ENCODE data around the gene ENPEP. TPM values are rescaled to one million over a fixed set of nuclear protein-coding genes. Genes with fewer than 3 reads are reported as not detected.

The ENPEP gene
- total RNA-seq, 1 donor from 2014 or later = not detected

DNA sequence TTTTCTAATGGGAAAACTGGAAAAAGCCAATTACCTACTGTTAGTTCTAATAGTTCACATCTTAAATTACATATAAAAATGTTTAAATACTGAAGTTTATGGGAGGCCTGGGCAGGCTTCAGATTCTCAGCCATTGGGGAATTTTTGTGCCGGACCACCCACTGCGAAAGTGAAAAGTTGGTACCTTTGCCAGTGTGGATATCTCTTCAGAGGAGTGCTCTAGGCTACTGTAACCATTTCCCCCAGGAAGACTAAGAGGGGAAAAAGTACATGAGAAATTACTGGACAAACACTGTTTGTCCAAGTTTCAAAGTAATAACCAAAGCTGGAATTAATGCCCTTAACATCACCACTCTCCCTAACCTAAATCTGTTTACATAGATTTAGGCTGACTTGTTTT, 126.1 kb downstream of the ENPEP start:
- H3K9me3 Mint-ChIP-seq = no peaks in the 10 kb centered on the region
- H3K36me3 Mint-ChIP-seq (ENCODE audit: low read depth) = no peaks in the 10 kb centered on the region
- DNase-seq (no peak), ATAC-seq (ENCODE audit: low read depth) (no peak)
- ChIA-PET POLR2A (no interaction called here), CTCF (no interaction called here)
- TF ChIP-seq, protein P1, sequence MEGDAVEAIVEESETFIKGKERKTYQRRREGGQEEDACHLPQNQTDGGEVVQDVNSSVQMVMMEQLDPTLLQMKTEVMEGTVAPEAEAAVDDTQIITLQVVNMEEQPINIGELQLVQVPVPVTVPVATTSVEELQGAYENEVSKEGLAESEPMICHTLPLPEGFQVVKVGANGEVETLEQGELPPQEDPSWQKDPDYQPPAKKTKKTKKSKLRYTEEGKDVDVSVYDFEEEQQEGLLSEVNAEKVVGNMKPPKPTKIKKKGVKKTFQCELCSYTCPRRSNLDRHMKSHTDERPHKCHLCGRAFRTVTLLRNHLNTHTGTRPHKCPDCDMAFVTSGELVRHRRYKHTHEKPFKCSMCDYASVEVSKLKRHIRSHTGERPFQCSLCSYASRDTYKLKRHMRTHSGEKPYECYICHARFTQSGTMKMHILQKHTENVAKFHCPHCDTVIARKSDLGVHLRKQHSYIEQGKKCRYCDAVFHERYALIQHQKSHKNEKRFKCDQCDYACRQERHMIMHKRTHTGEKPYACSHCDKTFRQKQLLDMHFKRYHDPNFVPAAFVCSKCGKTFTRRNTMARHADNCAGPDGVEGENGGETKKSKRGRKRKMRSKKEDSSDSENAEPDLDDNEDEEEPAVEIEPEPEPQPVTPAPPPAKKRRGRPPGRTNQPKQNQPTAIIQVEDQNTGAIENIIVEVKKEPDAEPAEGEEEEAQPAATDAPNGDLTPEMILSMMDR (IDR thresholded peaks at IDR 0.05) = no peak
- intact Hi-C loops (cut with micrococcal nuclease) = no loop called here
- H3K27ac Mint-ChIP-seq = no peak overlapping the region
- H3K4me1 Mint-ChIP-seq = no peaks in the 10 kb centered on the region
- H3K27me3 Mint-ChIP-seq = peaks cover 4% of the 10 kb centered on the region
- no peak overlapping the region for H3K4me3 Mint-ChIP-seq

DNA sequence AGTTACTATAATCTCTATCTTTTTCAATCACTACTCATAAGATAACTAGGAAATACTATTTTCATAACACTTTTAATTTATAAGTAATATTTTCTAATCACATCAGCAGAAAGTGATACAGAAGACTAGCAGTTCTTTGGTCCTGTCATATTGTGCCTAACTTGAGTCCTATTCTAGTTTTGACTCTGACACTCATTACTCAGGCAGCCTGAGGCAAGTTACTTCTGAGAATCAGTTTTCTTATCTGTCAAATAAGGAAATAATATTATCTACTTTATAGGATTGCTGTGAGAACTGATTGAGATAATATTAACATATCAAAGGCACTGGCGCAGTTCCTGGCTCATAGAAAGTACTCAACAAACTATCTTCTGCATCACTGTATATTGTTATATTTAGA, 129.1 kb downstream of the ENPEP start:
- intact Hi-C loops (cut with micrococcal nuclease) = no loop called here
- Mint-ChIP-seq H3K4me1 (no peaks in the 10 kb centered on the region), H3K9me3 (no peaks in the 10 kb centered on the region), H3K4me3 (no peak overlapping the region), H3K27me3 (peaks cover 23% of the 10 kb centered on the region), H3K36me3 (ENCODE audit: low read depth) (no peaks in the 10 kb centered on the region), H3K27ac (no peak overlapping the region)
- TF ChIP-seq, protein P1 (IDR thresholded peaks at IDR 0.05) = no peak
- ChIA-PET POLR2A (no interaction called here), CTCF (no interaction called here)
- ATAC-seq (ENCODE audit: low read depth) (no peak), DNase-seq (no peak)

DNA sequence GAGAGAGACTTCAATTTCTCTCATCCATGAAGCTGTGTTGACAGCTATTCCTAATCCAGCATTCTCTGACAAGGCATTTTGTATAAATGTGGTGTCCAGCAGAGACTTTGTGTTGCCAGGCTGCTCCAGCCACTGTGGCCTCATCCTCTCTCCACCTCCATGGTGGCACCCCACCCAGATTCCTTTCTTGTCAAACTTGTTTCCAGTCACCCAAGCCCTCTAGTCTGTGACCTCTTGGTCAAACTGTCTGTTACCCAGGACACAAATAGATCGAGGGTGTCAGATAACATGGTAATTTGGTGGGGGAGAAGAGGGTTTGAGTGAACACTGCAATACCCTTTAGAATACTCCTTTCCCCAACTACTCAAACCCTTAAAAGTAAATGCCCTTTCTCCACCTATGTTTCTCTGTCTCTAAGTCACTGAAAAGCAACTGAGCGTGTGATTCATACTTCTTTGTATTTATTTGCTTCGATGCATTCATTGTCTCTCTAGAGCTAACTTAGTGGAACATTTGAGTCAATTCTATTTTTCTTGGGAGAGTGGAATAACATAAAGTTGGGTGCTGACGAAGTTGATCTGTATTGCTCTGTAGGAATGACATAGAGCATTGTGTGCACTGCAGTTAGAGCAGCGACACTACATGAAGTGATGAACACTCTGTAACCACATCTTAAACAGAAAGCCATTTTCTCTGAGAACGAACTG, 133.2 kb downstream of the ENPEP start:
- ChIA-PET CTCF (no interaction called here), POLR2A (no interaction called here)
- no peak overlapping the region for H3K27ac Mint-ChIP-seq
- no peaks in the 10 kb centered on the region for H3K4me1 Mint-ChIP-seq
- no peak for DNase-seq
- H3K4me3 Mint-ChIP-seq = no peak overlapping the region
- no peak for ATAC-seq (ENCODE audit: low read depth)
- H3K36me3 Mint-ChIP-seq (ENCODE audit: low read depth) = no peaks in the 10 kb centered on the region
- intact Hi-C loops (cut with micrococcal nuclease) = no loop called here
- peaks cover 55% of the 10 kb centered on the region for H3K27me3 Mint-ChIP-seq
- TF ChIP-seq, protein P1 (IDR thresholded peaks at IDR 0.05) = no peak
- no peaks in the 10 kb centered on the region for H3K9me3 Mint-ChIP-seq

DNA sequence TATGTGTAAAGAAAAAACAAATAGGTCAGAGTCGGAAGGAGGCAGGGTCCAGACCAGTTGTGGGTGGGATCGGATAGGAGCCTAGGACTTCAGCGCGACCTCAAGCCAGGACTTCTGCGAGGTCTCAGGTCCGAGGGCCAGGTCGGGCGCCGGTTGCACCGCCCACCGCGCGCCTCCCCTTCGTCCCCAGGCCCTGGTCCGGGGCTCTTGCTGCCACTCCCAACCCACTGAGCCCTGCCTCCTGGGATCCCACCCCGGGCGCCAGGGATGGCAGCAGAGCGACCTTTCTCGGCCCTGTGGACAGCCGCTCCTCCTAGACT, 134.6 kb downstream of the ENPEP start:
- DNase-seq (no peak), ATAC-seq (ENCODE audit: low read depth) (no peak)
- TF ChIP-seq, protein P1 (IDR thresholded peaks at IDR 0.05) = no peak
- intact Hi-C loops (cut with micrococcal nuclease) = no loop called here
- POLR2A ChIA-PET = no interaction called here
- H3K4me1 Mint-ChIP-seq = no peaks in the 10 kb centered on the region
- no peaks in the 10 kb centered on the region for H3K9me3 Mint-ChIP-seq
- H3K27ac Mint-ChIP-seq = no peak overlapping the region
- CTCF ChIA-PET = no interaction called here
- H3K36me3 Mint-ChIP-seq (ENCODE audit: low read depth) = no peaks in the 10 kb centered on the region
- no peak overlapping the region for H3K4me3 Mint-ChIP-seq
- peaks cover 63% of the 10 kb centered on the region for H3K27me3 Mint-ChIP-seq

DNA sequence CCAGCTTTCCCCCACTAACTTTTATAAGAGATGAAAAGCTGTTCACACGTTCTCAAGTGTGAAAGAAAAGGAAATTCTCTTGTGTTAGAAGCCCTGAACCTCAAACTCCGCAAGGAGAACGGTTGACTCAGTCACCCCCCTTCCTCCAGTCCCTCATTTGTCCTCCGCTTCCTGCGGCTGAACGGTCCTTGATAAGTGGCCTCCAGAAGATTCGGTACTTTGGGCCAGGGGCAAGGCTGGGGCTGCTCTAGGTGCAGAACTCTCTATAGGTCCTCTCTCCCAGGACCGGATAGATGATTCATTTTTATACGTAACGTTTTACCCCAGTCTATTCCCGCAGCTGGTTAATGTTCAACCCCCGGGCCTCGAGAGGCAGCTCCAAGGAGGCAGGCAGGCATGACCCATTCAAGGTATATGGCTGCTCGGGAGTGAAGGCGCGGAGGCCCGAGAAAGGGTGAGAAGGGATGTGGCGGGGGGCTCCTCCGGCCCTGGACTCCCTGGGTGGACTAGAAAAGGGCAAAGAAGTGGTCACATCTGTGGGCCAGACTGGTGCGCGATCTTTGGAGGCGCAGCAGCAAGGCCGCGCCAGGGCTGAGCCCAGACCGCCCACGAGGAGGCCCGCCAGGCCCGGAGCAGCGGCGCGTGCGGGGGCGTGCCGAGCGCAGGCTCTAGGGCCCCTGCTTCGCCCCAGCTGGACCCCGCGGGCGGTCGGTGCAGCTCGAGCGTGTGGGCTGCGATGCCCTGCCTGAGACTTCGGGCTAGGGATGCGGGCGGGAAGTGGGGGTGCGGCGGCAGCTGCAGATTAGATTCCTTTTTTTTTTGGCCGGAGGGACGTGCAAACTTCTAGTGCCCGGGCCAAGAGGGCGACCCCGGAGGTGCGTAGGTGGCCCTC, 135.2 kb downstream of the ENPEP start:
- CTCF ChIA-PET = no interaction called here
- H3K4me3 Mint-ChIP-seq = no peak overlapping the region
- no peaks in the 10 kb centered on the region for H3K36me3 Mint-ChIP-seq (ENCODE audit: low read depth)
- TF ChIP-seq, protein P1 (IDR thresholded peaks at IDR 0.05) = no peak
- ATAC-seq (ENCODE audit: low read depth) (no peak), DNase-seq (no peak)
- intact Hi-C loops (cut with micrococcal nuclease) = no loop called here
- H3K27me3 Mint-ChIP-seq = peaks cover 69% of the 10 kb centered on the region
- POLR2A ChIA-PET = no interaction called here
- no peaks in the 10 kb centered on the region for H3K4me1 Mint-ChIP-seq
- no peaks in the 10 kb centered on the region for H3K9me3 Mint-ChIP-seq
- H3K27ac Mint-ChIP-seq = no peak overlapping the region
